HEK293 (cell line): Measurements from ENCODE around the gene EEFSEC.

Experiments used
- BCL11A ChIP-seq: fragments of 450-650 bp; formaldehyde crosslinking; IDR thresholded peaks from 2 replicates; pipeline ENCODE4 v1.5.1; 2016; ENCODE audit warnings: low read depth, missing biosample characterization, missing genetic modification characterization
- GLI2 ChIP-seq: fragments of 450-650 bp; formaldehyde crosslinking; IDR thresholded peaks from 2 replicates; pipeline ENCODE4; 2017; ENCODE audit warnings: missing biosample characterization, missing genetic modification characterization, low read depth, borderline replicate concordance
- HOXC10 ChIP-seq: sonication (generic); formaldehyde crosslinking; IDR thresholded peaks from 2 replicates; pipeline ENCODE4 v1.8.1; 2023; ENCODE audit warnings: mild to moderate bottlenecking, missing genetic modification reagents
- MYNN ChIP-seq: fragments of 450-650 bp; formaldehyde crosslinking; IDR thresholded peaks from 2 replicates; pipeline ENCODE4 v1.5.1; 2016; ENCODE audit warnings: missing biosample characterization, missing genetic modification characterization, borderline replicate concordance
- OSR2 ChIP-seq: fragments of 450-650 bp; formaldehyde crosslinking; IDR thresholded peaks from 2 replicates; pipeline ENCODE4 v1.5.1; 2016; ENCODE audit warnings: missing biosample characterization, missing genetic modification characterization
- SCRT1 ChIP-seq: fragments of 450-650 bp; formaldehyde crosslinking; IDR thresholded peaks from 2 replicates; pipeline ENCODE4 v1.5.1; 2016; ENCODE audit warnings: missing biosample characterization, missing genetic modification characterization, borderline replicate concordance
- TRIM28 ChIP-seq: IDR thresholded peaks from 2 replicates; pipeline ENCODE4 v1.6.1; 2011; ENCODE audit warnings: low read length, control low read depth, borderline replicate concordance
- YY2 ChIP-seq: fragments of 450-650 bp; formaldehyde crosslinking; IDR thresholded peaks from 2 replicates; pipeline ENCODE4 v1.5.1; 2016; ENCODE audit warnings: missing biosample characterization, missing genetic modification characterization
- ZBTB20 ChIP-seq: fragments of 450-650 bp; formaldehyde crosslinking; IDR thresholded peaks from 2 replicates; pipeline ENCODE4 v1.5.1; 2016; ENCODE audit warnings: missing biosample characterization, missing genetic modification characterization
- ZFP69B ChIP-seq: fragments of 450-650 bp; formaldehyde crosslinking; IDR thresholded peaks from 2 replicates; pipeline ENCODE4 v1.5.1; 2016; ENCODE audit warnings: missing biosample characterization, missing genetic modification characterization
- ZNF133 ChIP-seq: fragments of 450-650 bp; formaldehyde crosslinking; IDR thresholded peaks from 2 replicates; pipeline ENCODE4 v1.5.1; 2016; ENCODE audit warnings: missing biosample characterization, missing genetic modification characterization
- ZNF184 ChIP-seq: fragments of 450-650 bp; IDR thresholded peaks from 2 replicates; pipeline ENCODE4 v1.5.1; 2018; ENCODE audit warnings: missing biosample characterization, mild to moderate bottlenecking, missing genetic modification characterization
- ZNF302 ChIP-seq: fragments of 450-650 bp; formaldehyde crosslinking; IDR thresholded peaks from 2 replicates; pipeline ENCODE4 v1.5.1; 2016; ENCODE audit warnings: missing biosample characterization, missing genetic modification characterization, low read depth
- ZNF324 ChIP-seq: fragments of 450-650 bp; formaldehyde crosslinking; IDR thresholded peaks from 2 replicates; pipeline ENCODE4 v1.5.1; 2016; ENCODE audit warnings: missing biosample characterization, missing genetic modification characterization
- ZNF341 ChIP-seq: fragments of 450-650 bp; formaldehyde crosslinking; IDR thresholded peaks from 2 replicates; pipeline ENCODE4; 2016; ENCODE audit warnings: low read depth, missing biosample characterization, missing genetic modification characterization
- ZNF394 ChIP-seq: fragments of 450-650 bp; formaldehyde crosslinking; IDR thresholded peaks from 2 replicates; pipeline ENCODE4 v1.5.1; 2016; ENCODE audit warnings: missing biosample characterization, missing genetic modification characterization, mild to moderate bottlenecking, moderate library complexity, borderline replicate concordance
- ZNF600 ChIP-seq: fragments of 450-650 bp; formaldehyde crosslinking; IDR thresholded peaks from 2 replicates; pipeline ENCODE4 v1.5.1; 2016; ENCODE audit warnings: missing biosample characterization, missing genetic modification characterization
- ZNF626 ChIP-seq: fragments of 450-650 bp; sonication (Bioruptor Pico); formaldehyde crosslinking; IDR thresholded peaks from 2 replicates; pipeline ENCODE4 v1.5.1; 2018; ENCODE audit warnings: missing biosample characterization, missing genetic modification characterization, inconsistent platforms
- ZNF654 ChIP-seq: fragments of 450-650 bp; formaldehyde crosslinking; IDR thresholded peaks from 2 replicates; pipeline ENCODE4 v1.5.1; 2016; ENCODE audit warnings: low read depth, missing biosample characterization, missing genetic modification characterization
- ZNF747 ChIP-seq: fragments of 450-650 bp; formaldehyde crosslinking; IDR thresholded peaks from 2 replicates; pipeline ENCODE4 v1.5.1; 2016; ENCODE audit warnings: missing biosample characterization, missing genetic modification characterization
- ZNF768 ChIP-seq: fragments of 450-650 bp; formaldehyde crosslinking; IDR thresholded peaks from 2 replicates; pipeline ENCODE4 v1.5.1; 2018; ENCODE audit warnings: missing biosample characterization, mild to moderate bottlenecking, missing genetic modification characterization
- ZNF785 ChIP-seq: fragments of 450-650 bp; formaldehyde crosslinking; IDR thresholded peaks from 2 replicates; pipeline ENCODE4 v1.5.1; 2016; ENCODE audit warnings: missing biosample characterization, missing genetic modification characterization
- TF ChIP-seq, protein P1 (sequence below): fragments of 450-650 bp; formaldehyde crosslinking; IDR thresholded peaks from 2 replicates; pipeline ENCODE4 v1.5.1; 2016; ENCODE audit warnings: missing biosample characterization, missing genetic modification characterization
- TF ChIP-seq, protein P2 (sequence below): fragments of 450-650 bp; formaldehyde crosslinking; IDR thresholded peaks from 2 replicates; pipeline ENCODE4 v1.5.1; 2016; ENCODE audit warnings: missing biosample characterization, missing genetic modification characterization
- TF ChIP-seq, protein P3 (sequence below): fragments of 450-650 bp; IDR thresholded peaks from 2 replicates; pipeline ENCODE4 v1.5.1; 2018; ENCODE audit warnings: missing biosample characterization, missing genetic modification characterization

EEFSEC gene

GRCh38 chr3:128383316-128384235 is 230.3 kb downstream of the EEFSEC start (continued):
- TF ChIP-seq ZFP69B (peak; percentile 36; the same call in 1 of the 2 replicates), ZNF768 (tag by site-specific recombination) (0 out of 2 replicates have a peak, but pooled peaks have one; percentile 15), ZBTB20 (tag by site-specific recombination) (peak; percentile 76), ZNF785 (no peak), ZNF394 (tag by site-specific recombination) (no peak; the same call in 1 of the 2 replicates), ZNF302 (tag by site-specific recombination) (no peak), ZNF600 (tag by site-specific recombination) (peak; percentile 20; the same call in 1 of the 2 replicates), YY2 (tag by site-specific recombination) (no peak), OSR2 (no peak), ZNF747 (no peak), GLI2 (tag by site-specific recombination) (no peak), ZNF133 (tag by site-specific recombination) (no peak), HOXC10 (CRISPR knock-in tag) (no peak), ZNF654 (tag by site-specific recombination) (no peak), BCL11A (tag by site-specific recombination) (no peak), ZNF184 (tag by site-specific recombination) (0 out of 2 replicates have a peak, but pooled peaks have one; percentile 45), ZNF626 (tag by site-specific recombination) (no peak), MYNN (tag by site-specific recombination) (no peak), ZNF341 (tag by site-specific recombination) (peak; percentile 76), TRIM28 (no peak), ZNF324 (tag by site-specific recombination) (no peak), SCRT1 (tag by site-specific recombination) (no peak)
- TF ChIP-seq, protein P1, sequence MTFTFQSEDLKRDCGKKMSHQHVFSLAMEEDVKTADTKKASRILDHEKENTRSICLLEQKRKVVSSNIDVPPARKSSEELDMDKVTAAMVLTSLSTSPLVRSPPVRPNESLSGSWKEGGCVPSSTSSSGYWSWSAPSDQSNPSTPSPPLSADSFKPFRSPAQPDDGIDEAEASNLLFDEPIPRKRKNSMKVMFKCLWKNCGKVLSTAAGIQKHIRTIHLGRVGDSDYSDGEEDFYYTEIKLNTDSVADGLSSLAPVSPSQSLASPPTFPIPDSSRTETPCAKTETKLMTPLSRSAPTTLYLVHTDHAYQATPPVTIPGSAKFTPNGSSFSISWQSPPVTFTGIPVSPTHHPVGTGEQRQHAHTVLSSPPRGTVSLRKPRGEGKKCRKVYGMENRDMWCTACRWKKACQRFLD: no peak
- TF ChIP-seq, protein P2, sequence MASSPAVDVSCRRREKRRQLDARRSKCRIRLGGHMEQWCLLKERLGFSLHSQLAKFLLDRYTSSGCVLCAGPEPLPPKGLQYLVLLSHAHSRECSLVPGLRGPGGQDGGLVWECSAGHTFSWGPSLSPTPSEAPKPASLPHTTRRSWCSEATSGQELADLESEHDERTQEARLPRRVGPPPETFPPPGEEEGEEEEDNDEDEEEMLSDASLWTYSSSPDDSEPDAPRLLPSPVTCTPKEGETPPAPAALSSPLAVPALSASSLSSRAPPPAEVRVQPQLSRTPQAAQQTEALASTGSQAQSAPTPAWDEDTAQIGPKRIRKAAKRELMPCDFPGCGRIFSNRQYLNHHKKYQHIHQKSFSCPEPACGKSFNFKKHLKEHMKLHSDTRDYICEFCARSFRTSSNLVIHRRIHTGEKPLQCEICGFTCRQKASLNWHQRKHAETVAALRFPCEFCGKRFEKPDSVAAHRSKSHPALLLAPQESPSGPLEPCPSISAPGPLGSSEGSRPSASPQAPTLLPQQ (tag by site-specific recombination): 0 out of 2 replicates have a peak, but pooled peaks have one; percentile 45
- TF ChIP-seq, protein P3, sequence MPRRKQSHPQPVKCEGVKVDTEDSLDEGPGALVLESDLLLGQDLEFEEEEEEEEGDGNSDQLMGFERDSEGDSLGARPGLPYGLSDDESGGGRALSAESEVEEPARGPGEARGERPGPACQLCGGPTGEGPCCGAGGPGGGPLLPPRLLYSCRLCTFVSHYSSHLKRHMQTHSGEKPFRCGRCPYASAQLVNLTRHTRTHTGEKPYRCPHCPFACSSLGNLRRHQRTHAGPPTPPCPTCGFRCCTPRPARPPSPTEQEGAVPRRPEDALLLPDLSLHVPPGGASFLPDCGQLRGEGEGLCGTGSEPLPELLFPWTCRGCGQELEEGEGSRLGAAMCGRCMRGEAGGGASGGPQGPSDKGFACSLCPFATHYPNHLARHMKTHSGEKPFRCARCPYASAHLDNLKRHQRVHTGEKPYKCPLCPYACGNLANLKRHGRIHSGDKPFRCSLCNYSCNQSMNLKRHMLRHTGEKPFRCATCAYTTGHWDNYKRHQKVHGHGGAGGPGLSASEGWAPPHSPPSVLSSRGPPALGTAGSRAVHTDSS (tag by site-specific recombination): no peak
